Tongue (tissue), 2 donors: Measurements from ENCODE around the gene ZHX3. TPM values are rescaled to one million over a fixed set of nuclear protein-coding genes. Genes with fewer than 3 reads are reported as not detected.

Experiments used
- DNase-seq: peaks from one replicate; pipeline ENCODE4 v3.0.0-alpha.2; 2015
- total RNA-seq: library from RNA; depleted of rRNA; stranded (reverse); fragments of >200 nt; gene quantifications from one replicate; pipeline ENCODE4 v1.2.3, GENCODE V29; 2014

The ZHX3 gene, protein sequence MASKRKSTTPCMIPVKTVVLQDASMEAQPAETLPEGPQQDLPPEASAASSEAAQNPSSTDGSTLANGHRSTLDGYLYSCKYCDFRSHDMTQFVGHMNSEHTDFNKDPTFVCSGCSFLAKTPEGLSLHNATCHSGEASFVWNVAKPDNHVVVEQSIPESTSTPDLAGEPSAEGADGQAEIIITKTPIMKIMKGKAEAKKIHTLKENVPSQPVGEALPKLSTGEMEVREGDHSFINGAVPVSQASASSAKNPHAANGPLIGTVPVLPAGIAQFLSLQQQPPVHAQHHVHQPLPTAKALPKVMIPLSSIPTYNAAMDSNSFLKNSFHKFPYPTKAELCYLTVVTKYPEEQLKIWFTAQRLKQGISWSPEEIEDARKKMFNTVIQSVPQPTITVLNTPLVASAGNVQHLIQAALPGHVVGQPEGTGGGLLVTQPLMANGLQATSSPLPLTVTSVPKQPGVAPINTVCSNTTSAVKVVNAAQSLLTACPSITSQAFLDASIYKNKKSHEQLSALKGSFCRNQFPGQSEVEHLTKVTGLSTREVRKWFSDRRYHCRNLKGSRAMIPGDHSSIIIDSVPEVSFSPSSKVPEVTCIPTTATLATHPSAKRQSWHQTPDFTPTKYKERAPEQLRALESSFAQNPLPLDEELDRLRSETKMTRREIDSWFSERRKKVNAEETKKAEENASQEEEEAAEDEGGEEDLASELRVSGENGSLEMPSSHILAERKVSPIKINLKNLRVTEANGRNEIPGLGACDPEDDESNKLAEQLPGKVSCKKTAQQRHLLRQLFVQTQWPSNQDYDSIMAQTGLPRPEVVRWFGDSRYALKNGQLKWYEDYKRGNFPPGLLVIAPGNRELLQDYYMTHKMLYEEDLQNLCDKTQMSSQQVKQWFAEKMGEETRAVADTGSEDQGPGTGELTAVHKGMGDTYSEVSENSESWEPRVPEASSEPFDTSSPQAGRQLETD
- 18.1 TPM for total RNA-seq

GRCh38 chr20:41317546-41318270 lies at the start of gene ZHX3:
ZHX3 (minus strand) TSS chr20:41317731; CDS start chr20:41204916, 112,815 bp downstream.
- peak; percentile 99 for DNase-seq

- no peak for DNase-seq
These were observed 49.8 kb upstream of the ZHX3 start for GRCh38 chr20:41367393-41367695.

- peak; percentile 64 for DNase-seq
These were observed 49.2 kb upstream of the ZHX3 start, which contains the start of gene EMILIN3 for GRCh38 chr20:41366546-41367392. EMILIN3 (minus strand) TSS chr20:41366818; CDS start chr20:41366634, 184 bp downstream.

DNA sequence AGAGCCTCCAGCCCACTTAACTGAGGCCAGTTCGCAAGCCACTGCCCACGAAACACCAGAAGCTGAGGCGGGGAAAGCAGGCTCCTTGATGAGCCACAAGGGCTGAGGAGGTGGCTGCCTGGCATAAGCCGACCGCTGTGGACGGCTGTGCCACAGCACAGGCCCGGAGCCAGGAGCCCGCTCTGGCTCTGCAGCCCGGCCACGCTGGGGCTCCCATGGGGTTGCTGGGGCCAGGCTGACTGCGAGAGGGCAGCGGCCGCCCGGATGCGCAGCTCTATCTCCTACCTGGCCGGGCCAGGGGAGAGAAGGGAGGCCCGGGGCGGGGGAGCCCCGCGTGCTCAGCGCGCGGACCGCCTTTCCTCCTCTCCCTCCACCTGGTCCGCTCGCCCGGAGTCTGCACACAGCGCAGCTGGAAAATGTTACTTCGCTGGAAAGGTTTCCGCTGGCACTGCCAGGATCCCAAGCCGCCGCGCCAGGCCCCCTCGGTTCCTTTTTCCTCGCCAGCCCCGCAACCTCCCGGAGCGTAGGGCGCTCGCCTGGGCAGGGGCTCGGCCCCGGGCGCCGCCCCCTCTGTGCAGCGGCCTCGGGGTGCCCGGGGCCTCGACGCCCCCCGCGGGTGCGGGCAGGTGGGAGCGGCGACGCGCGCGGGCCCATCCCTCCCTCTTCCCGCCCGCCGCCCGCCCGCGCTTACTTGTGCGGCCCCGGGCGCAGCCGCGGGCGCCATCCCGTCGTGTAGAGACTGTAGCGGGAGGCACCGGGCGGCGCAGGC lies 48.4 kb upstream of the ZHX3 start:
- DNase-seq: peak; percentile 73

DNA sequence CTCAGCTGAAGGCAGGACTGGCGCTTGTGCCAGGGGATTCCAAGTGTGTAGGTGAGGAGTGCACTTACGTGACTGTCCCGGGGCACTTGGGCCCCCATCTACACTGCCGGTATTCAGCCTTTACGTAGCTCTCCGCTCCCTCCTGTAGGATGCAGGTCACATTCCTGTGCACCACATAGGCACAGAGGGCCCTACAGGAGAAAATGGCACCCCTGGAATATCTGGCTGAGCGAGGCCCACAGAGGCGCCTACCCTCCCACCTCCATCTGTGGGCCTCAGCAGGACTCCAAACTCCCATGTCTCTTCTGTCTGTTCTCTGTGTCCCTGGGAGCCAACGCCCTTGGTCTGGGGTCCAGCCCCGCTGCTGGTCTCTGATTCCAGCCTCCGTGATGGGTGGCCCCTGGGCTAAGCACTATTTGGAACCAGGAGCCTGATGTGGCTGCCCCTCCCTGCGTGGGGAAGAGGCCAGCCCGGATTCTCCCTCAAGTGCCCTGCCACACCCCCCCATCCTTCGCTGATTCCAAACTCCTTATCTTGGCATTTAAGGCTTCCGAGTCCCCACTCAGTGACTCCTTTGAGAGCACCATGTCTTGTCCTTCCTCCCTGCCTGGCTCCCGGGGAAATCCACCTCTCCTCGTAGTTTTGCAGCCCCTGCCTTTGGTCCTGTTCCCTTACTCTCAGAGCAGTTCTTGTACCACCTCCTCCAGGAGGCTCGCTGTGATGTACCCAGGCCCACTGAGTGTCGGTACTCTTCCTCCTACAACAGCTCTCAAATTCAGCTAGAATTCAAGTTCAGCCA lies 47.6 kb upstream of the ZHX3 start:
- DNase-seq: no peak

DNA sequence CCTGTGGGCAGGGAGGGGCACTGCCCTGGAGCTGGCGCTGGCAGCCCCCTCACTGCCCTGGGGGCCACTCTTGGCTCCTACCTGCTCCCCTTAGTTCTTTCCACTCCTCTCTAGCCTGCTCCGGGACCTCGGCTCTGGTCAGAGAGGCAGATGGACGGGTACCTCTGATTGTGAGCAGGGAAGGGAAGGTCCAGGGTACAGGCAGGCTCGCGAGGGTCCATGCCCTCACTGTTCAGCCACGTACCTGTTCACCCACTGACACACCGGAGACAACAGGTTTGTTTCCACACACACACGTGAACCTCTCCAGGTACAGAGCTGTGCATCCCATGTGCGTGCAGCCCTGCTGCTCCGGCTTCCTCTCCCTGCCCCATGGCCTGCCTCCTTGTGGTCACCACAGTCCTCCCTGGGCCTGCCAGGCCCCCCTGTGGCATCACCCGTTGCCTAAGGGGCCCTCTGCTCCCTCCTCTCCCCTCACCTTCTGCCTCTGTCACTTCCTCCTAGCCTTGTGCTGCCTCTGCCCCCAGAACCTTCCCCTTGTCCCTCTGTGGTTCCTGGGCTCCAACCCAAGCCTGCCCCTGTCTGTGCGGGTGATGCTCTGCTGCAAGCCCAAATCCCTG lies 46.8 kb upstream of the ZHX3 start:
- DNase-seq: no peak

DNA sequence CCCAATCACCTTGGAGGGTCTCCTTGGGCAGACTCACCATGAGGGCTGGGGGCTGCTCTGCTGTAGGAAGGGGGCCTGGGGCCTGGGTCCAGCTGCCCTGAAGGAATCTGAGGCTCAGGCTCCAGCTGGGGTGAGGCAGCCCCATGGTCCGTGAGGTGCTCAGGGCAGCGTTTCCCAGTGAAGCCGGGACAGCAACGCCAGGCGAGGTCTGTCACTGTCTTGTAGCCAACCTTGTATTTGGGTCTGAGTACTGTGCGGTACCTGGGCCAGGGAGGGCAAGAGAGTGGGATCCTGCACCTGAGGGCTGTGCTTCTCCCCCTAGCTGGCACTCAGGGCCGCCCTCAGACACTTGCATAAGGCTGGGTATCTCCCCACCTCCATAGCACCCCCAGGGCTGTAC lies 46.1 kb upstream of the ZHX3 start:
- DNase-seq: no peak

DNA sequence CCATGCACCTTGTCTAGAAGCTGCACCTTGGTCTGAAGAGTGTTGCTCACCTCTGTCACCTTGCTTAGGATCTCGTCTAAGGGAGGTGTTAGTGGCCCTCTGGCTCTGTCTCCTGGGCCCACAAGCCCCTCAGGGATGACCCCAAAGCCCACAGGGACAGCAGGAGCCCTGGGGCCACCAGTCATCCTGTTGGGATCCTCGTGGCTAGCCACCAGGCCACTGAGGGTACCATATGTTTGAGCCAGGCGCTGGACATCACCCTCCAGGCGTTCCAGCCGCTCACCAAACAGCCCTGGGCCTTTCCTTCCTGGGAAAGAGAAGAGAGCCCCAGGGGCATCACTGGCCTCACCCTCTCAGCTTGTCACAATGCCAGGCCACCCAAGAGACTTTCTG lies 45.2 kb upstream of the ZHX3 start:
- no peak for DNase-seq

GRCh38 chr20:41361757-41362747 lies 44.5 kb upstream of the ZHX3 start:
- peak; percentile 80 for DNase-seq

- DNase-seq: peak; percentile 60
These were observed 43.6 kb upstream of the ZHX3 start for GRCh38 chr20:41360831-41361756.

- peak; percentile 80 for DNase-seq
These were observed 42.0 kb upstream of the ZHX3 start for GRCh38 chr20:41359541-41360011.

DNA sequence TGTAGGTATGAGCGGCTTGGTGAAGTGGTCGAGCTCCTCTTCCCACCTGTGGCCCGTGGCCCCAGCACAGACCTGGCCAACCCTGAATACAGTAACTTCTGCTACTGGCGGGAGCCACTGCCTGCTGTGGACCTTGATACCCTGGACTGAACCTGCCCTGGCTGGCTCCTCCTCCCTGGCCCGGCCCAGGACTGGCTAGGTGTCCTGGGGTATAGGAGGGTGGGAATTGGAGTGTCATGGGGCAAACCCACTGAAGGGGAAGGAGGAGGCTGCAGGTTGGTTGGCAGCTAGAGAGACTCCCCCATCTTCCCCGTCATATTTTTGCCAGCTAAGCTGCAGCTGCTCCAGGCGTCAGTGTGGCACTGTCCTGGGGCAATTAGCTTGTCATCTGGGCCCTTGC lies 41.2 kb upstream of the ZHX3 start:
- DNase-seq: peak; percentile 49

DNA sequence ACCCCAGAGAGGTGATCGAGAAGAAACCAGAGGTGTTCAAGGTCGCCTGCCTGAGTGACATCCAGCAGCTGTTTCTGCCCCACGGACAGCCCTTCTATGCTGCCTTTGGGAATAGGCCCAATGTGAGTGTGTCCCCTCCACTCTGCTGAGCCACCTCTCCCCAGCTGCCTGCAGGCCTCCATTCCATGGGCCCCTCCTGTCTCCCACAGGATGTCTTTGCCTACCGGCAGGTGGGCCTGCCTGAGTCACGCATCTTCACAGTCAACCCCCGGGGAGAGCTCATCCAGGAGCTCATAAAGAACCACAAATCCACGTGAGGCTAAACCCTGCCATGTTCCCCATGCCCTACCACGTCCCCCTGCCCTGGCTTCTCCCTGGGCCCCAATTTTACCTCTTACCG lies 40.7 kb upstream of the ZHX3 start:
- no peak for DNase-seq

DNA sequence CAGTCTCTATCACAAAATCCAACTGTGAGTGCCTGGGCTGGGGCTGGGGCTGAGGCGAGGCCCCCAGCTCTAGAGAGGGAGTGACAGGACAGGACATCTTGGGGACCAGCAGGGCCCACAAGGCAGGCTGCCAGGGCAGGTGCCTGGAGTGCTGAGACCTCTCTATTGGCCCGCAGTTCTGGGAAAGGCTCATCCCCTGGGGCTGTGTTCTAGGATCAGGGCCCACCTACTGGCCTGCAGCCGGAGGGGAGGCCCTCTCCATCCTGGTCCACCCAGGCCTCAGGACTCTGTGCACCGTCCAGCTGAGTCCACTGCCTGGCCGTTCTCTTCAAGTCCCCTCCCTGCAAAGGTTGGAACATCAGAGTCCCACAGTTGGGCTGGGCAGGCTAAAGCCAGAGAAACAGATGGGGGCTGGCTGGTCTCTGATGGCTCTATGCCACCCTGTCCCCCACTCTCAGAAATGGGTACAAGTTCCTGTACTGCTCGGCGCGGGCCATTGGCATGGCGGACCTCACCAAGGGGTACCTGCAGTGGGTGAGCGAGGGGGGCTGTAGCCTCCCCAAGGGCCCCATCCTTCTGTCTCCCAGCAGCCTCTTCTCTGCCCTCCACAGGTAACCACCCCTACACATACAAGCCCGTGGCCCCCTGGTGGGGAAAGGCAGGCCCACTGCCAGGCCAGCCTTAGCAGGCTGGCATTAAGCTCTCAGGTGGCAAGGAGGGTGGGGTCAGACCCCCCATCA lies 40.1 kb upstream of the ZHX3 start:
- DNase-seq: no peak

GRCh38 chr20:41356951-41357350 lies 39.4 kb upstream of the ZHX3 start:
- no peak for DNase-seq

GRCh38 chr20:41355598-41356203 lies 38.2 kb upstream of the ZHX3 start:
- DNase-seq: no peak
